Measurements from ENCODE around the gene MAGEA4.

The MAGEA4 gene

GRCh38 chrX:151921866-151922265 is 9.2 kb downstream of the MAGEA4 start:
- no peak overlapping the region for H3K27ac ChIP-seq
- DNase-seq (ENCODE audit: low read depth, low spot score): no peak

- DNase-seq (ENCODE audit: low read depth, low spot score): no peak
- H3K27ac ChIP-seq: no peak overlapping the region
Measured at GRCh38 chrX:151922692-151923091, 10.0 kb downstream of the MAGEA4 start.

- no peak overlapping the region for H3K27ac ChIP-seq
- DNase-seq (ENCODE audit: low read depth, low spot score): no peak
Measured at GRCh38 chrX:151923648-151924047, 11.0 kb downstream of the MAGEA4 start.

GRCh38 chrX:151929126-151929525 is 16.4 kb downstream of the MAGEA4 start:
- H3K27ac ChIP-seq: no peak overlapping the region
- no peak for DNase-seq (ENCODE audit: low read depth, low spot score)

- no peak for DNase-seq (ENCODE audit: low read depth, low spot score)
- no peak overlapping the region for H3K27ac ChIP-seq
Measured at GRCh38 chrX:151935358-151935757, 22.7 kb downstream of the MAGEA4 start.

GRCh38 chrX:151938172-151938571 is 25.5 kb downstream of the MAGEA4 start:
- no peak overlapping the region for H3K27ac ChIP-seq
- no peak for DNase-seq (ENCODE audit: low read depth, low spot score)

GRCh38 chrX:151954730-151955129 is 42.0 kb downstream of the MAGEA4 start:
- DNase-seq (ENCODE audit: low read depth, low spot score): no peak
- H3K27ac ChIP-seq: no peak overlapping the region

GRCh38 chrX:151958101-151958500 is 45.4 kb downstream of the MAGEA4 start:
- H3K27ac ChIP-seq: no peak overlapping the region
- DNase-seq (ENCODE audit: low read depth, low spot score): no peak

- no peak for DNase-seq (ENCODE audit: low read depth, low spot score)
- no peak overlapping the region for H3K27ac ChIP-seq
Measured at GRCh38 chrX:151962034-151962433, 49.3 kb downstream of the MAGEA4 start.

- no peak overlapping the region for H3K27ac ChIP-seq
- no peak for DNase-seq (ENCODE audit: low read depth, low spot score)
Measured at GRCh38 chrX:151966236-151966635, 53.5 kb downstream of the MAGEA4 start.

GRCh38 chrX:151970027-151970426 is 57.3 kb downstream of the MAGEA4 start:
- no peak for DNase-seq (ENCODE audit: low read depth, low spot score)
- H3K27ac ChIP-seq: no peak overlapping the region

- peak overlapping the region; percentile 54 for H3K27ac ChIP-seq
- no peak for DNase-seq (ENCODE audit: low read depth, low spot score)
Measured at GRCh38 chrX:151970661-151971060, 58.0 kb downstream of the MAGEA4 start.

- no peak for DNase-seq (ENCODE audit: low read depth, low spot score)
- H3K27ac ChIP-seq: peak overlapping the region; percentile 58
Measured at GRCh38 chrX:151973060-151973661, 60.5 kb downstream of the MAGEA4 start.

- no peak for DNase-seq (ENCODE audit: low read depth, low spot score)
- peak overlapping the region; percentile 58 for H3K27ac ChIP-seq
Measured at GRCh38 chrX:151973851-151974335, 61.2 kb downstream of the MAGEA4 start.
